GM23338 (cell line): ENCODE results near the gene MXRA8. TPM values are rescaled to one million over a fixed set of nuclear protein-coding genes. Genes with fewer than 3 reads are reported as not detected.
"Not testable (repeated sequence)": the region's sequence is repeated elsewhere in the genome, so short reads cannot be mapped to it uniquely, and the experiment has no call there.

Experiments used
- ATAC-seq: fragments of 200-7000 bp; cut with Tn5 transposase; 3 replicates; pipeline ENCODE4 v1.9.1; 2020
- DNase-seq: peaks from one replicate; pipeline ENCODE4 v3.0.0-alpha.2; 2015; ENCODE audit warnings: low spot score
- H2AFZ ChIP-seq: fragments of 200-600 bp; sonication (generic); 2 replicates; pipeline ENCODE4 v1.8.0; 2016; ENCODE audit warnings: antibody characterized with exemption, mild to moderate bottlenecking, moderate library complexity
- H3F3A ChIP-seq: fragments of 200-600 bp; sonication (generic); replicated peaks from 2 replicates; pipeline ENCODE4 v1.8.0; 2017; ENCODE audit warnings: antibody characterized with exemption, mixed run types, low read depth
- H3K27ac ChIP-seq: fragments of 200-600 bp; sonication (generic); 2 replicates; pipeline ENCODE4 v1.6.1; 2016; ENCODE audit warnings: low read depth
- H3K27me3 ChIP-seq: fragments of 200-600 bp; sonication (generic); 2 replicates; pipeline ENCODE4 v1.8.0; 2016; ENCODE audit warnings: mild to moderate bottlenecking, mixed run types, moderate library complexity; ENCODE audit not compliant: insufficient read depth
- H3K36me3 ChIP-seq: fragments of 200-600 bp; sonication (generic); 2 replicates; pipeline ENCODE4 v1.8.0; 2016; ENCODE audit warnings: mild to moderate bottlenecking; ENCODE audit not compliant: insufficient read depth
- H3K4me1 ChIP-seq: fragments of 200-600 bp; sonication (generic); 2 replicates; pipeline ENCODE4 v1.8.0; 2016; ENCODE audit warnings: mild to moderate bottlenecking, moderate library complexity; ENCODE audit not compliant: insufficient read depth
- H3K4me2 ChIP-seq: fragments of 200-600 bp; sonication (generic); 2 replicates; pipeline ENCODE4 v1.7.1; 2017; ENCODE audit warnings: mixed run types
- H3K4me3 ChIP-seq: fragments of 200-600 bp; sonication (generic); 2 replicates; pipeline ENCODE4 v1.6.1; 2016; ENCODE audit warnings: mixed run types
- H3K79me2 ChIP-seq: fragments of 200-600 bp; sonication (generic); replicated peaks from 2 replicates; pipeline ENCODE4 v1.8.0; 2017; ENCODE audit warnings: mild to moderate bottlenecking; ENCODE audit not compliant: insufficient read depth
- H3K9me2 ChIP-seq: fragments of 200-600 bp; sonication (generic); 2 replicates; pipeline ENCODE4 v1.8.0; 2017; ENCODE audit not compliant: insufficient read depth
- H4K20me1 ChIP-seq: fragments of 200-600 bp; sonication (generic); replicated peaks from 2 replicates; pipeline ENCODE4 v1.8.0; 2017; ENCODE audit warnings: mild to moderate bottlenecking; ENCODE audit not compliant: insufficient read depth
- H3K27ac Mint-ChIP-seq: 2 replicates; pipeline ENCODE4 v1.8.0; 2020; ENCODE audit warnings: inconsistent platforms, mild to moderate bottlenecking, moderate library complexity, mixed read lengths
- H3K27me3 Mint-ChIP-seq: 3 replicates; pipeline ENCODE4 v1.8.0; 2022; ENCODE audit warnings: low read depth, mild to moderate bottlenecking, moderate library complexity, mixed read lengths, inconsistent platforms; ENCODE audit not compliant: insufficient read depth, poor library complexity
- H3K36me3 Mint-ChIP-seq: 3 replicates; pipeline ENCODE4 v1.8.0; 2021; ENCODE audit warnings: low read depth, mild to moderate bottlenecking, inconsistent platforms, moderate library complexity, mixed read lengths
- H3K4me1 Mint-ChIP-seq: 3 replicates; pipeline ENCODE4 v1.8.0; 2020; ENCODE audit warnings: mild to moderate bottlenecking, inconsistent platforms, mixed read lengths
- H3K4me3 Mint-ChIP-seq: 3 replicates; pipeline ENCODE4 v1.8.0; 2021; ENCODE audit warnings: moderate library complexity, mild to moderate bottlenecking, inconsistent platforms, mixed read lengths
- H3K9me3 Mint-ChIP-seq: 3 replicates; pipeline ENCODE4 v1.8.0; 2020; ENCODE audit warnings: moderate library complexity, mild to moderate bottlenecking, inconsistent platforms, mixed read lengths
- EZH2 ChIP-seq: fragments of 200-600 bp; sonication (generic); IDR thresholded peaks from one replicate; pipeline ENCODE4 v1.8.0; 2017; ENCODE audit warnings: antibody characterized with exemption, mild to moderate bottlenecking, low read depth; ENCODE audit not compliant: unreplicated experiment
- POLR2AphosphoS5 ChIP-seq: IDR thresholded peaks from 2 replicates; pipeline ENCODE4 v1.6.1; 2016; ENCODE audit warnings: antibody characterized with exemption, low read depth
- ZNF331 ChIP-seq: fragments of 250-450 bp; sonication (Bioruptor Pico); IDR thresholded peaks from 2 replicates; pipeline ENCODE4 v1.5.0; 2020; ENCODE audit warnings: low read depth, mild to moderate bottlenecking, moderate library complexity
- polyA plus RNA-seq: library from polyadenylated mRNA; unstranded; fragments of >200 nt; fragmentation: Nextera tagmentation; extraction: Ambion mirVana; gene quantifications from 2 replicates; pipeline ENCODE4 v1.2.1, GENCODE V29; 2016
- total RNA-seq: library from RNA; depleted of rRNA; stranded (reverse); fragments of >200 nt; shearing (Covaris generic); gene quantifications from 2 replicates; pipeline ENCODE4 v1.2.3, GENCODE V29; 2014
- TF ChIP-seq, protein P1 (sequence below): IDR thresholded peaks from 2 replicates; pipeline ENCODE4 v1.6.1; 2016; ENCODE audit warnings: antibody characterized with exemption

The MXRA8 gene
- total and polyA plus RNA-seq, 2 experiments from 2014 or later = 9.1 to 17.2 TPM

DNA sequence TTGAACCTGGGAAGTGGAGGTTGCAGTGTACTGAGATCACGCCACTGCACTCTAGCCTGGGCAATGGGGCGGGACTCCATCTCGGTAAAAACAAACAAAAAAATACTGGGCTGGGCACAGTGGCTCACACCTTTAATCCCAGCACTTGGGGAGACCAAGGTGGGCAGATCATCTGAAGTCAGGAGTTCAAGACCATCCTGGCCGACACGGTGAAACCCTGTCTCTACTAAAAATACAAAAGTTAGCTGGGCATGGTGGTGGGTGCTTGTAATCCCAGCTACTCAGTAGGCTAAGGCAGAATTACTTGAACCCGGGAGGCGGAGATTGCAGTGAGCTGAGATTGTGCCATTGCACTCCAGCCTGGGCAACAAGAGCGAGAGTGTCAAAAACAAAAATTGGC lies 42.2 kb downstream of the MXRA8 start:
- not testable (repeated sequence) for H3K4me1 ChIP-seq, H3K9me2 ChIP-seq, DNase-seq, H3K9me3 Mint-ChIP-seq, H3K27me3 ChIP-seq, H3K36me3 ChIP-seq, H2AFZ ChIP-seq, H3K27ac ChIP-seq, H3K4me3 Mint-ChIP-seq, ATAC-seq
- Histone ChIP-seq H4K20me1 (peaks cover 25% of the 10 kb centered on the region), H3F3A (peaks cover 18% of the 10 kb centered on the region; the same call in 1 of the 2 replicates), H3K79me2 (peaks cover 48% of the 10 kb centered on the region), H3K4me2 (0 out of 2 replicates have a peak overlapping the region, but pooled peaks have one; percentile 62), H3K4me3 (0 out of 2 replicates have a peak overlapping the region, but pooled peaks have one; percentile 39)
- peaks cover 25% of the 10 kb centered on the region for H3K27me3 Mint-ChIP-seq
- peaks cover 18% of the 10 kb centered on the region for H3K4me1 Mint-ChIP-seq
- peaks cover 58% of the 10 kb centered on the region for H3K36me3 Mint-ChIP-seq
- peak overlapping the region; percentile 28; the same call in 1 of the 2 replicates for H3K27ac Mint-ChIP-seq

DNA sequence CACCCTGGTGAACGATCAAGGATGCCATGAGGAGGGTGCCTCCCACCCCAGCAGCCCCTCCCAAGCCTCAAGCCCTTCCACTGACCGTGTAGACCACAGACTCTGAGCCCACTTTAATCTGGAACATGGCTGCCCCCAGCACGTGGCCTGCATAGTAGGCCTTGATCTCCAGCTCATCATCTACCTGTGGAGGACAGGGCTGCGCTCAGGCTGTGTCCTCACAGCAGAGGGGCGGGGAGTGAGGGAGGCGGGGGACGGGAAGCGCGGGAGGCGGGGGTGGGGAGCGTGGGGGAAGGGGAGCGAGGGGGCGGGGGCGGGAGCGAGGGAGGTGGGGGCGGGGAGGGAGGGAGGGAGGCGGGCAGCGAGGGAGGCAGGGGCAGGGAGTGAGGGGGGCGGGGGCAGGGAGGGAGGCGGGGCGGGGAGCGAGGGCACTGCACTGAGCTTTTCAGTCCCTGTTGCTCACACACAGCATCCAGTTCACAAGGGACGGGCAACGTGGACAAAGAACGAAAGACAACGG lies 42.9 kb downstream of the MXRA8 start:
- Histone ChIP-seq H3K9me2 (no peaks in the 10 kb centered on the region), H3K27ac (0 out of 2 replicates have a peak overlapping the region, but pooled peaks have one; percentile 69), H3K4me2 (peak overlapping the region; percentile 62; the same call in 1 of the 2 replicates), H2AFZ (no peak overlapping the region), H4K20me1 (peaks cover 25% of the 10 kb centered on the region), H3F3A (peaks cover 18% of the 10 kb centered on the region; the same call in 1 of the 2 replicates), H3K4me3 (0 out of 2 replicates have a peak overlapping the region, but pooled peaks have one; percentile 39), H3K79me2 (peaks cover 43% of the 10 kb centered on the region), H3K27me3 (no peaks in the 10 kb centered on the region), H3K4me1 (peaks cover 7% of the 10 kb centered on the region; the same call in 1 of the 2 replicates), H3K36me3 (peaks cover 8% of the 10 kb centered on the region; the same call in 1 of the 2 replicates)
- Mint-ChIP-seq H3K27me3 (peaks cover 28% of the 10 kb centered on the region), H3K4me3 (peak overlapping the region; percentile 63), H3K36me3 (peaks cover 62% of the 10 kb centered on the region), H3K4me1 (peaks cover 18% of the 10 kb centered on the region), H3K9me3 (no peaks in the 10 kb centered on the region; the same call in 2 of the 3 replicates), H3K27ac (peak overlapping the region; percentile 91)
- peak; percentile 75 for ATAC-seq
- DNase-seq = peak; percentile 83
- TF ChIP-seq ZNF331 (CRISPR knock-in tag) = no peak
- TF ChIP-seq POLR2AphosphoS5 = peak; percentile 39; the same call in 1 of the 2 replicates

DNA sequence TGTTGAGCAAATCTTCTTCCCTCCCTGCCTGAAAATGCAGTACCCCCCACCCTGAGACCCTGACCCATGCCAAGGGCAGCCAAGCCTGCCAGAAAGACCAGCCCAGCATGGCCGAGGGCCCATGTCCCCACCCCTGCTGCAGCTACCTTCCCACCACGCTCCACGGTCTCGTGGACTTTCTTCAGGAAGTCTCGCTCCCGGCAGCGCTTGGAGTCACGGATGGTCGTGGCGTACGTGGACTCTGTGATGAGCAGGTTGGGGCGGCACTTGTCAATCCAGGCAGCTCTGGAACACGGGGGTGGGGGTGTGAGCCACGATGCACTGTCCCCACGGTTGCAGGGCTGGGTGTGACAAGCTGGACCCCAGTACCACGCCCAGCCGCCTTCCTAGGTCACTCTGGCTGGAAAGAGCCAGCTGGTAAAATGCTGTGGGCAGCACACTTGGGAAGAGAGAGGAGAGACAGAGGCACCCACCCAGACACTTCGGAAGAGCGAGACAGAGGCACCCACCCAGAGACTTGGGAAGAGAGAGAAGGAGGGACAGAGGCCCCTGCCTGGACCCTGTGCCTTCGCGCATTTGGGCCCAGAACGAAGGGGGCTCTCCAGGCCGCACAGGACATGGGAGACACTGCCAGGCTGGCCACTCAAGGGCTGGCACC lies 43.5 kb downstream of the MXRA8 start:
- peaks cover 25% of the 10 kb centered on the region for H4K20me1 ChIP-seq
- H3K27ac Mint-ChIP-seq = peak overlapping the region; percentile 91
- H2AFZ ChIP-seq = no peak overlapping the region
- H3K4me2 ChIP-seq = no peak overlapping the region
- H3K4me1 ChIP-seq = peaks cover 7% of the 10 kb centered on the region; the same call in 1 of the 2 replicates
- H3K27me3 Mint-ChIP-seq = peaks cover 26% of the 10 kb centered on the region
- H3K36me3 ChIP-seq = peaks cover 8% of the 10 kb centered on the region; the same call in 1 of the 2 replicates
- peaks cover 18% of the 10 kb centered on the region; the same call in 1 of the 2 replicates for H3F3A ChIP-seq
- no peak for DNase-seq
- peaks cover 36% of the 10 kb centered on the region for H3K79me2 ChIP-seq
- peak overlapping the region; percentile 63 for H3K4me3 Mint-ChIP-seq
- no peaks in the 10 kb centered on the region for H3K9me2 ChIP-seq
- H3K4me3 ChIP-seq = no peak overlapping the region
- H3K27ac ChIP-seq = 0 out of 2 replicates have a peak overlapping the region, but pooled peaks have one; percentile 69
- no peaks in the 10 kb centered on the region for H3K27me3 ChIP-seq
- H3K4me1 Mint-ChIP-seq = peaks cover 18% of the 10 kb centered on the region
- ATAC-seq = no peak
- TF ChIP-seq, protein P1, sequence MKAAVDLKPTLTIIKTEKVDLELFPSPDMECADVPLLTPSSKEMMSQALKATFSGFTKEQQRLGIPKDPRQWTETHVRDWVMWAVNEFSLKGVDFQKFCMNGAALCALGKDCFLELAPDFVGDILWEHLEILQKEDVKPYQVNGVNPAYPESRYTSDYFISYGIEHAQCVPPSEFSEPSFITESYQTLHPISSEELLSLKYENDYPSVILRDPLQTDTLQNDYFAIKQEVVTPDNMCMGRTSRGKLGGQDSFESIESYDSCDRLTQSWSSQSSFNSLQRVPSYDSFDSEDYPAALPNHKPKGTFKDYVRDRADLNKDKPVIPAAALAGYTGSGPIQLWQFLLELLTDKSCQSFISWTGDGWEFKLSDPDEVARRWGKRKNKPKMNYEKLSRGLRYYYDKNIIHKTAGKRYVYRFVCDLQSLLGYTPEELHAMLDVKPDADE = no peak
- TF ChIP-seq EZH2 = no peak
- H3K9me3 Mint-ChIP-seq = no peaks in the 10 kb centered on the region; the same call in 2 of the 3 replicates
- H3K36me3 Mint-ChIP-seq = peaks cover 60% of the 10 kb centered on the region
